Measurements from ENCODE around the gene TAF1A. TPM values are rescaled to one million over a fixed set of nuclear protein-coding genes. Genes with fewer than 3 reads are reported as not detected.

Gene TAF1A
- total and polyA plus RNA-seq, 4 donors, result 1.1 to 5.2 (median 2.9) TPM

GRCh38 chr1:222539951-222540597, 49.7 kb downstream of the TAF1A start:
- Histone ChIP-seq H3K27me3 (ENCODE audit: control insufficient read depth in 4 of 4, insufficient read depth in 4 of 4, low read length in 3 of 4) (no peaks in the 10 kb centered on the region), H3K36me3 (ENCODE audit: control insufficient read depth in 4 of 4, insufficient read depth in 3 of 4, low read depth in 1 of 4, low read length in 3 of 4) (no peaks in the 10 kb centered on the region), H3K4me3 (ENCODE audit: low read depth in 1 of 3, low read length in 3 of 3) (no peak overlapping the region), H3K4me1 (ENCODE audit: control insufficient read depth in 4 of 4, insufficient read depth in 4 of 4, low read length in 3 of 4) (no peaks in the 10 kb centered on the region), H3K9ac (ENCODE audit: low read depth in 1 of 2, low read length in 2 of 2) (no peak overlapping the region), H3K9me3 (ENCODE audit: control insufficient read depth in 4 of 4, low read length in 3 of 4) (no peaks in the 10 kb centered on the region), H3K27ac (ENCODE audit: low read depth in 1 of 2, low read length in 2 of 2) (no peak overlapping the region)
- TF ChIP-seq TAF1 (conservative IDR thresholded peaks at IDR 0.05), result no peak
- no peak for TF ChIP-seq YY1 (IDR thresholded peaks at IDR 0.05)
- no peak for TF ChIP-seq ATF3 (IDR thresholded peaks at IDR 0.05)
- TF ChIP-seq MAX (IDR thresholded peaks at IDR 0.05), result no peak
- TF ChIP-seq JUND (IDR thresholded peaks at IDR 0.05), result no peak
- no peak for TF ChIP-seq REST (IDR thresholded peaks at IDR 0.05)
- no peak for TF ChIP-seq GABPA (IDR thresholded peaks at IDR 0.05 in 1 of 2, conservative IDR thresholded peaks at IDR 0.05 in 1 of 2)
- no peak for TF ChIP-seq HNF4A (conservative IDR thresholded peaks at IDR 0.05)
- no peak for TF ChIP-seq CTCF (IDR thresholded peaks at IDR 0.05; ENCODE audit: low read depth, low read length, missing input control)
- TF ChIP-seq EGR1 (IDR thresholded peaks at IDR 0.05; ENCODE audit: low read depth in 2 of 2), result no peak
- no peak for TF ChIP-seq NR2F2 (IDR thresholded peaks at IDR 0.05)
- TF ChIP-seq RXRA (IDR thresholded peaks at IDR 0.05), result no peak
- no peak for TF ChIP-seq FOXA2 (IDR thresholded peaks at IDR 0.05)
- TF ChIP-seq FOXA1 (IDR thresholded peaks at IDR 0.05), result no peak
- no peak for TF ChIP-seq RAD21 (IDR thresholded peaks at IDR 0.05)
- no peak for TF ChIP-seq ZBTB33 (IDR thresholded peaks at IDR 0.05)
- TF ChIP-seq SP1 (IDR thresholded peaks at IDR 0.05), result no peak
- WGBS, result 87% methylated on average over 16 of the region's 16 CpGs
- no peak for DNase-seq (ENCODE audit: low spot score)
